Measurements from ENCODE around the gene C1QTNF1. TPM values are rescaled to one million over a fixed set of nuclear protein-coding genes. Genes with fewer than 3 reads are reported as not detected.

C1QTNF1 gene
- polyA plus RNA-seq, 1 donor (not counting 4 experiments of a cell fraction or from before 2014, with no cell fraction given): 6.6 TPM

DNA sequence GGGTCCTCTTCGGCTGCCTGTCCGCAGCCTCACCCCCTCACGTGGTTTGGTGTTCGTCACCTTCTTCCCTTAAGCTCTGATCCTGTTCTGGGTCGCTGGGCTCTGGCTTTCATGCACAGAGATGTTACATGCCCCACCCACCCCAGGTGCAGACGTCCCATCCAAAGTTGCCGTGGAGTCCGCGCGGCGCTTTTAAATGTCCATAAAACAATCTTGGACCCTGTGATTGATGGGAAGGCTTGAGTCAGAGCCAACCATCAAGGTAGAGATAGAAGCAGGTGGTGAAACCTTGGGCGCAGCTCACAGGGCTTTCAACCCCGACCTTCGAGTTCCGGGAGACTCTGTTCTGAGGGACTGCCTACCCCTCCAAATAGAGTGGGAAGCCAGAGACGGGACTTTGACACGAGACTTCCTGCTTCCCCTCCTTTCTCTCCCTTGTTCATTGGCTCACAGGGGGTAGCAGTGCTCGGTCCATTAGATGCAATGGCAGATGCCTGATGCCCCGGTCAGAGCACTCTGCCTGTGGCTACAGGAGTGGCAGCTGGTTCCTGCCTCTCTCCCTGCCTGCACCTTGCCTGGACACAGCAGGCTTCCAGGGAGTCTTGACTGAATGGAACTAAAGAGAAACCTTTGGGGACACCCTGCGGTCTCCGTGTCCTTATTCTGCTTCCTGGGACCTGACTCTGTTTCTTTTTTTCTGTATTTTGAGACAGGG lies 54.7 kb downstream of the C1QTNF1 start:
- dilution Hi-C loops (cut with MboI; ENCODE audit: extremely low pct_ligation_motif_present, low sequenced_read_pairs): no loop called here
- H3K79me2 ChIP-seq (ENCODE audit: control insufficient read depth, insufficient read depth, low read length): no peaks in the 10 kb centered on the region
- TF ChIP-seq, protein P1, sequence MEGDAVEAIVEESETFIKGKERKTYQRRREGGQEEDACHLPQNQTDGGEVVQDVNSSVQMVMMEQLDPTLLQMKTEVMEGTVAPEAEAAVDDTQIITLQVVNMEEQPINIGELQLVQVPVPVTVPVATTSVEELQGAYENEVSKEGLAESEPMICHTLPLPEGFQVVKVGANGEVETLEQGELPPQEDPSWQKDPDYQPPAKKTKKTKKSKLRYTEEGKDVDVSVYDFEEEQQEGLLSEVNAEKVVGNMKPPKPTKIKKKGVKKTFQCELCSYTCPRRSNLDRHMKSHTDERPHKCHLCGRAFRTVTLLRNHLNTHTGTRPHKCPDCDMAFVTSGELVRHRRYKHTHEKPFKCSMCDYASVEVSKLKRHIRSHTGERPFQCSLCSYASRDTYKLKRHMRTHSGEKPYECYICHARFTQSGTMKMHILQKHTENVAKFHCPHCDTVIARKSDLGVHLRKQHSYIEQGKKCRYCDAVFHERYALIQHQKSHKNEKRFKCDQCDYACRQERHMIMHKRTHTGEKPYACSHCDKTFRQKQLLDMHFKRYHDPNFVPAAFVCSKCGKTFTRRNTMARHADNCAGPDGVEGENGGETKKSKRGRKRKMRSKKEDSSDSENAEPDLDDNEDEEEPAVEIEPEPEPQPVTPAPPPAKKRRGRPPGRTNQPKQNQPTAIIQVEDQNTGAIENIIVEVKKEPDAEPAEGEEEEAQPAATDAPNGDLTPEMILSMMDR (optimal IDR thresholded peaks at IDR 0.05 in 1 of 3, IDR thresholded peaks at IDR 0.05 in 1 of 3, conservative IDR thresholded peaks at IDR 0.05 in 1 of 3; ENCODE audit: extremely low read depth in 1 of 3, insufficient read depth in 2 of 3, low read length in 3 of 3): no peak
- TF ChIP-seq EZH2 (IDR thresholded peaks at IDR 0.05; ENCODE audit: low read length): no peak
- H3K27ac ChIP-seq (ENCODE audit: control insufficient read depth, insufficient read depth, low read length): no peak overlapping the region
- no peaks in the 10 kb centered on the region for H4K20me1 ChIP-seq (ENCODE audit: control insufficient read depth, extremely low read depth, insufficient read depth, low read length)
- no peaks in the 10 kb centered on the region for H3K9me3 ChIP-seq (ENCODE audit: control insufficient read depth, low read depth, low read length)
- no peaks in the 10 kb centered on the region for H3K9me1 ChIP-seq (ENCODE audit: control insufficient read depth, extremely low read depth, insufficient read depth, low read length)
- H3K4me3 ChIP-seq (ENCODE audit: control insufficient read depth in 2 of 3, extremely low read depth in 1 of 3, insufficient read depth in 2 of 3, low read depth in 1 of 3, low read length in 3 of 3): no peak overlapping the region
- H3K4me2 ChIP-seq (ENCODE audit: control insufficient read depth, extremely low read depth, insufficient read depth, low read depth, low read length): no peak overlapping the region
- H2AFZ ChIP-seq (ENCODE audit: control insufficient read depth, low read length): no peak overlapping the region
- DNase-seq (ENCODE audit: low read depth, low spot score): no peak
- FAIRE-seq: no peak
- no peaks in the 10 kb centered on the region for H3K4me1 ChIP-seq (ENCODE audit: control insufficient read depth, extremely low read depth, insufficient read depth, low read length)
- no peaks in the 10 kb centered on the region for H3K27me3 ChIP-seq (ENCODE audit: control insufficient read depth, extremely low read depth, insufficient read depth, low read length)
- no peak overlapping the region for H3K9ac ChIP-seq (ENCODE audit: control insufficient read depth, extremely low read depth, insufficient read depth, low read length)
- peaks cover 15 to 17% of the 10 kb centered on the region in 2 experiments for H3K36me3 ChIP-seq (ENCODE audit: control insufficient read depth in 2 of 2, extremely low read depth in 1 of 2, insufficient read depth in 2 of 2, low read length in 2 of 2)

DNA sequence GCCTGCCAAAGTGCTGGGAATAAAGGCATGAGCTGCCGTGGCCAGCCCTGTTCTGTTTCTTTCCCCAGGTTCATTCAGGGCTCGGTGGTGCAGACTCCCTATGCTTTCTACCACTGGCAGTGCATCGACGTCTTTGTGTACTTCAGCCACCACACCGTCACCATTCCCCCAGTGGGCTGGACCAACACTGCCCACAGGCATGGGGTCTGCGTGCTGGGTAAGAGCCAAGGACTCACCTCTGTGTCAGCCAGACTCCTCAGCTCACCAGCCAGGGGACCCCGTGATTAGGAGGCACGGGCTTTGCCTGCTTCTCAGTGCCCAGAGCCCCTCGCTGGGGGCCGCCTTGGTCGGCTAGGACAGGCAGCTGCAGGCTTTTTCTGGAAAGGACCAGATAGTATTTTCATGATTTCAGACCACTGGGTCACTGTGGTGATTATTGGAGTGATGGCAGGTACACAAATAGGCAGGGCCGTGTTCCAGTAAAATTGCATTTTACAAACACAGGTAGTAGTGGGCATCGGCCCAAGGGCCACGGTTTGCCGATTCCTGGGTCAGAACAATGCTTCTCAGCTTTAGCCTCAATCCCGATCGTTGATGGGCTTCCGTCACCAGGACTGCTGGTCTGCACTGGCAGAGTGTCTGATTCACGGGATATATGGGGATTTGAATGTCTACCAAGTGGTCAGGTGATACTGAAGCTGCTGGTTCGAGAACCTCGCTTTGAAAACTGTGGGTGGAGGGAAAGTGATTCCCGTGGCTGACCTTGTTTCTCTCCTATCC lies 55.6 kb downstream of the C1QTNF1 start:
- no peak overlapping the region for H2AFZ ChIP-seq (ENCODE audit: control insufficient read depth, low read length)
- H3K9me1 ChIP-seq (ENCODE audit: control insufficient read depth, extremely low read depth, insufficient read depth, low read length): no peaks in the 10 kb centered on the region
- H3K4me1 ChIP-seq (ENCODE audit: control insufficient read depth, extremely low read depth, insufficient read depth, low read length): no peaks in the 10 kb centered on the region
- H3K36me3 ChIP-seq (ENCODE audit: control insufficient read depth in 2 of 2, extremely low read depth in 1 of 2, insufficient read depth in 2 of 2, low read length in 2 of 2): peaks cover 15 to 18% of the 10 kb centered on the region in 2 experiments
- no peak overlapping the region for H3K9ac ChIP-seq (ENCODE audit: control insufficient read depth, extremely low read depth, insufficient read depth, low read length)
- dilution Hi-C loops (cut with MboI; ENCODE audit: extremely low pct_ligation_motif_present, low sequenced_read_pairs): no loop called here
- H3K9me3 ChIP-seq (ENCODE audit: control insufficient read depth, low read depth, low read length): no peaks in the 10 kb centered on the region
- DNase-seq (ENCODE audit: low read depth, low spot score): no peak
- no peak overlapping the region for H3K27ac ChIP-seq (ENCODE audit: control insufficient read depth, insufficient read depth, low read length)
- FAIRE-seq: no peak
- H3K4me3 ChIP-seq (ENCODE audit: control insufficient read depth in 2 of 3, extremely low read depth in 1 of 3, insufficient read depth in 2 of 3, low read depth in 1 of 3, low read length in 3 of 3): no peak overlapping the region
- no peak for TF ChIP-seq EZH2 (IDR thresholded peaks at IDR 0.05; ENCODE audit: low read length)
- TF ChIP-seq, protein P1 (optimal IDR thresholded peaks at IDR 0.05 in 1 of 3, IDR thresholded peaks at IDR 0.05 in 1 of 3, conservative IDR thresholded peaks at IDR 0.05 in 1 of 3; ENCODE audit: extremely low read depth in 1 of 3, insufficient read depth in 2 of 3, low read length in 3 of 3): no peak
- no peaks in the 10 kb centered on the region for H4K20me1 ChIP-seq (ENCODE audit: control insufficient read depth, extremely low read depth, insufficient read depth, low read length)
- H3K27me3 ChIP-seq (ENCODE audit: control insufficient read depth, extremely low read depth, insufficient read depth, low read length): no peaks in the 10 kb centered on the region
- H3K4me2 ChIP-seq (ENCODE audit: control insufficient read depth, extremely low read depth, insufficient read depth, low read depth, low read length): no peak overlapping the region
- no peaks in the 10 kb centered on the region for H3K79me2 ChIP-seq (ENCODE audit: control insufficient read depth, insufficient read depth, low read length)
